Erythroblast (primary cell): ENCODE data around the gene AP2A1.

ENCODE experiments used
- GATA1 ChIP-seq: IDR thresholded peaks from 2 replicates; pipeline ENCODE4 v1.6.1; 2011; ENCODE audit warnings: low read depth, mild to moderate bottlenecking, control low read depth, low read length, moderate library complexity
- POLR2A ChIP-seq: IDR thresholded peaks from 2 replicates; pipeline ENCODE4 v1.6.1; 2011; ENCODE audit warnings: mild to moderate bottlenecking, low read length

GRCh38 chr19:49803529-49803856, 36.7 kb downstream of the AP2A1 start:
- TF ChIP-seq POLR2A (no peak), GATA1 (no peak)
